Naive thymus-derived CD8-positive, alpha-beta T cell (primary cell): ENCODE results near the gene RPTN. TPM values are rescaled to one million over a fixed set of nuclear protein-coding genes. Genes with fewer than 3 reads are reported as not detected.

ENCODE experiments used
- ATAC-seq, 2 donors: fragments of 150-1000 bp; cut with Tn5 transposase in 1 of 2; sonication (Bioruptor Pico), chemical (Tn5 transposase) in 1 of 2; 1 replicate in 1 of 2; 2 replicates in 1 of 2; pipeline ENCODE4 v1.10.0; 2021; ENCODE audit warnings: mild to moderate bottlenecking in 2 of 2, moderate library complexity in 2 of 2
- POLR2A ChIA-PET: fragments of 350-600 bp; sonication (Branson Sonifier 250); formaldehyde crosslinking; loops from one replicate; lab custom pipeline; 2021; ENCODE audit warnings: antibody characterized with exemption; lab: Charles Lee
- DNase-seq, 10 donors: peaks; one replicate each; pipeline versions ENCODE4 v3.0.0 to v3.0.0-alpha.2; 2020 to 2022
- H3K27ac Mint-ChIP-seq, 10 donors: one replicate each; pipeline ENCODE4 v1.8.0; 2020 to 2022; ENCODE audit warnings: mild to moderate bottlenecking in 10 of 10, mixed read lengths in 10 of 10, moderate library complexity in 4 of 10, inconsistent platforms in 1 of 10
- H3K27me3 Mint-ChIP-seq, 5 donors: one replicate each; pipeline ENCODE4 v1.8.0; 2021 to 2022; ENCODE audit warnings: mixed read lengths in 5 of 5
- H3K36me3 Mint-ChIP-seq, 3 donors: one replicate each; pipeline ENCODE4 v1.8.0; 2020 to 2022; ENCODE audit warnings: mixed read lengths in 3 of 3, mild to moderate bottlenecking in 2 of 3, inconsistent platforms in 1 of 3
- H3K4me1 Mint-ChIP-seq, 4 donors: one replicate each; pipeline ENCODE4 v1.8.0; 2021 to 2022; ENCODE audit warnings: mixed read lengths in 4 of 4
- H3K4me3 Mint-ChIP-seq, 10 donors: one replicate each; pipeline ENCODE4 v1.8.0; 2020 to 2022; ENCODE audit warnings: mild to moderate bottlenecking in 10 of 10, mixed read lengths in 10 of 10, moderate library complexity in 6 of 10, inconsistent platforms in 1 of 10
- H3K9me3 Mint-ChIP-seq, 9 donors: one replicate each; pipeline ENCODE4 v1.8.0; 2020 to 2022; ENCODE audit warnings: mixed read lengths in 9 of 9, mild to moderate bottlenecking in 3 of 9, inconsistent platforms in 1 of 9, moderate library complexity in 1 of 9
- polyA plus RNA-seq, 3 donors: library from polyadenylated mRNA; unstranded; fragments of 300-500 nt; fragmentation: Illumina TruSeq; gene quantifications; one replicate each; pipeline ENCODE4 v1.2.3, GENCODE V29; 2021
- total RNA-seq, 8 experiments: library from RNA in 2 of 8; stranded (reverse) in 2 of 8; gene quantifications; one replicate each; pipeline ENCODE4 v1.2.3 and lab custom pipeline; 2021 to 2026

The RPTN gene
- total and polyA plus RNA-seq, 5 experiments from 2014 or later = not detected

- no peak overlapping the region for H3K4me3 Mint-ChIP-seq
- POLR2A ChIA-PET = no interaction called here
Observed at GRCh38 chr1:152118915-152119314, 40.1 kb downstream of the RPTN start.

GRCh38 chr1:152115344-152115743, 43.7 kb downstream of the RPTN start, which contains the start of gene TCHH:
TSS of gene TCHH (minus strand) at chr1:152115444. CDS start at chr1:152114080, 1,364 bp downstream.
- peaks cover 0 to 2% (median 0%) of the 10 kb centered on the region in 4 donors for H3K4me1 Mint-ChIP-seq
- H3K27me3 Mint-ChIP-seq = peaks cover 22 to 38% (median 28%) of the 10 kb centered on the region in 5 donors
- H3K9me3 Mint-ChIP-seq = no peaks in the 10 kb centered on the region
- H3K36me3 Mint-ChIP-seq = no peaks in the 10 kb centered on the region
- ATAC-seq (no peak), DNase-seq (no peak)
- POLR2A ChIA-PET = no interaction called here
- peak within 1 kb of the TSS in 1 of 10 donors; percentile 1 for H3K4me3 Mint-ChIP-seq
- H3K27ac Mint-ChIP-seq = peak within 1 kb of the TSS in 1 of 10 donors; percentile 29

More at GRCh38 chr1:152118915-152119314, 40.1 kb downstream of the RPTN start:
- peaks cover 25 to 45% (median 42%) of the 10 kb centered on the region in 5 donors for H3K27me3 Mint-ChIP-seq
- H3K9me3 Mint-ChIP-seq = no peaks in the 10 kb centered on the region
- ATAC-seq (no peak), DNase-seq (no peak)
- no peak overlapping the region for H3K27ac Mint-ChIP-seq
- H3K4me1 Mint-ChIP-seq = no peaks in the 10 kb centered on the region
- no peaks in the 10 kb centered on the region for H3K36me3 Mint-ChIP-seq

- H3K9me3 Mint-ChIP-seq = no peaks in the 10 kb centered on the region
- POLR2A ChIA-PET = no interaction called here
- ATAC-seq = no peak
Observed at GRCh38 chr1:152112885-152113432, 46.1 kb downstream of the RPTN start.

GRCh38 chr1:152112101-152112884, 46.7 kb downstream of the RPTN start:
- peaks cover 0 to 11% (median 3%) of the 10 kb centered on the region in 4 donors for H3K4me1 Mint-ChIP-seq
- POLR2A ChIA-PET = no interaction called here
- peaks cover 0 to 3% (median 0%) of the 10 kb centered on the region in 3 donors for H3K36me3 Mint-ChIP-seq
- H3K27me3 Mint-ChIP-seq = peaks cover 15 to 30% (median 20%) of the 10 kb centered on the region in 5 donors
- H3K9me3 Mint-ChIP-seq = no peaks in the 10 kb centered on the region
- no peak overlapping the region for H3K4me3 Mint-ChIP-seq
- no peak overlapping the region for H3K27ac Mint-ChIP-seq
- ATAC-seq (no peak), DNase-seq (no peak)

More at GRCh38 chr1:152112885-152113432, 46.1 kb downstream of the RPTN start:
- Mint-ChIP-seq H3K27me3 (peaks cover 17 to 26% (median 22%) of the 10 kb centered on the region in 5 donors), H3K4me1 (peaks cover 0 to 7% (median 0%) of the 10 kb centered on the region in 4 donors), H3K27ac (no peak overlapping the region), H3K36me3 (no peaks in the 10 kb centered on the region), H3K4me3 (no peak overlapping the region)
- DNase-seq = no peak

- Mint-ChIP-seq H3K4me3 (no peak overlapping the region), H3K27me3 (peaks cover 8 to 31% (median 13%) of the 10 kb centered on the region in 5 donors), H3K36me3 (peaks cover 0 to 3% (median 0%) of the 10 kb centered on the region in 3 donors), H3K4me1 (peaks cover 0 to 11% (median 3%) of the 10 kb centered on the region in 4 donors), H3K27ac (no peak overlapping the region), H3K9me3 (no peaks in the 10 kb centered on the region)
- peak in 1 of 2 donors; percentile 32 for ATAC-seq
- POLR2A ChIA-PET = interaction anchor here (0.6 to 0.8 kb wide), 2 partner anchors 76 to 840 kb away, joined by 5 to 8 read pairs; no protein-coding TSS in a partner anchor
- no peak for DNase-seq
Observed at GRCh38 chr1:152111515-152111968, 47.5 kb downstream of the RPTN start.

GRCh38 chr1:152110860-152111514, 48.0 kb downstream of the RPTN start:
- Mint-ChIP-seq H3K4me3 (no peak overlapping the region), H3K27ac (no peak overlapping the region), H3K36me3 (peaks cover 0 to 3% (median 0%) of the 10 kb centered on the region in 3 donors), H3K27me3 (peaks cover 2 to 27% (median 14%) of the 10 kb centered on the region in 5 donors), H3K4me1 (peaks cover 0 to 11% (median 3%) of the 10 kb centered on the region in 4 donors), H3K9me3 (no peaks in the 10 kb centered on the region)
- peak; percentile 68 to 72 for ATAC-seq
- POLR2A ChIA-PET = interaction anchor here (0.6 to 0.8 kb wide), 2 partner anchors 75 to 840 kb away, joined by 5 to 8 read pairs; no protein-coding TSS in a partner anchor
- peak in 2 of 10 donors; percentile 8 to 24 for DNase-seq

GRCh38 chr1:152110365-152110859, 48.6 kb downstream of the RPTN start:
- peak; percentile 65 to 73 for ATAC-seq
- H3K27me3 Mint-ChIP-seq = peaks cover 0 to 25% (median 17%) of the 10 kb centered on the region in 5 donors
- H3K9me3 Mint-ChIP-seq = no peaks in the 10 kb centered on the region
- DNase-seq = no peak
- H3K27ac Mint-ChIP-seq = no peak overlapping the region
- no peak overlapping the region for H3K4me3 Mint-ChIP-seq
- peaks cover 0 to 3% (median 0%) of the 10 kb centered on the region in 3 donors for H3K36me3 Mint-ChIP-seq
- peaks cover 0 to 11% (median 3%) of the 10 kb centered on the region in 4 donors for H3K4me1 Mint-ChIP-seq
- POLR2A ChIA-PET = no interaction called here

- peaks cover 0 to 26% (median 18%) of the 10 kb centered on the region in 5 donors for H3K27me3 Mint-ChIP-seq
- H3K4me3 Mint-ChIP-seq = no peak overlapping the region
- no peaks in the 10 kb centered on the region for H3K9me3 Mint-ChIP-seq
- DNase-seq (no peak), ATAC-seq (no peak)
- no peak overlapping the region for H3K27ac Mint-ChIP-seq
- peaks cover 0 to 3% (median 0%) of the 10 kb centered on the region in 3 donors for H3K36me3 Mint-ChIP-seq
- POLR2A ChIA-PET = no interaction called here
- peaks cover 0 to 11% (median 3%) of the 10 kb centered on the region in 4 donors for H3K4me1 Mint-ChIP-seq
Observed at GRCh38 chr1:152109998-152110294, 49.1 kb downstream of the RPTN start.

- Mint-ChIP-seq H3K4me1 (peaks cover 0 to 11% (median 3%) of the 10 kb centered on the region in 4 donors), H3K27ac (no peak overlapping the region), H3K4me3 (no peak overlapping the region), H3K9me3 (no peaks in the 10 kb centered on the region), H3K27me3 (peaks cover 0 to 22% (median 17%) of the 10 kb centered on the region in 5 donors), H3K36me3 (peaks cover 0 to 3% (median 0%) of the 10 kb centered on the region in 3 donors)
- no peak for DNase-seq
- POLR2A ChIA-PET = no interaction called here
- no peak for ATAC-seq
Observed at GRCh38 chr1:152109231-152109997, 49.6 kb downstream of the RPTN start.

- no peaks in the 10 kb centered on the region for H3K9me3 Mint-ChIP-seq
- no peak for ATAC-seq
- POLR2A ChIA-PET = no interaction called here
- H3K27me3 Mint-ChIP-seq = peaks cover 3 to 22% (median 17%) of the 10 kb centered on the region in 5 donors
- H3K36me3 Mint-ChIP-seq = peaks cover 0 to 3% (median 0%) of the 10 kb centered on the region in 3 donors
- H3K27ac Mint-ChIP-seq = no peak overlapping the region
- DNase-seq = no peak
- H3K4me3 Mint-ChIP-seq = no peak overlapping the region
- peaks cover 0 to 11% (median 3%) of the 10 kb centered on the region in 4 donors for H3K4me1 Mint-ChIP-seq
Observed at GRCh38 chr1:152108882-152109222, 50.2 kb downstream of the RPTN start.

GRCh38 chr1:152107984-152108881, 50.8 kb downstream of the RPTN start:
- Mint-ChIP-seq H3K27me3 (peaks cover 9 to 28% (median 18%) of the 10 kb centered on the region in 5 donors), H3K36me3 (peaks cover 0 to 3% (median 0%) of the 10 kb centered on the region in 3 donors), H3K9me3 (no peaks in the 10 kb centered on the region), H3K4me3 (peak overlapping the region in 3 of 10 donors; percentile 42 to 67 (median 48)), H3K4me1 (peaks cover 0 to 11% (median 3%) of the 10 kb centered on the region in 4 donors), H3K27ac (no peak overlapping the region)
- POLR2A ChIA-PET = no interaction called here
- no peak for ATAC-seq
- no peak for DNase-seq
